ENCODE measurements around the gene SDC3.
"Not testable (repeated sequence)": the region's sequence is repeated elsewhere in the genome, so short reads cannot be mapped to it uniquely, and the experiment has no call there.

SDC3 gene

DNA sequence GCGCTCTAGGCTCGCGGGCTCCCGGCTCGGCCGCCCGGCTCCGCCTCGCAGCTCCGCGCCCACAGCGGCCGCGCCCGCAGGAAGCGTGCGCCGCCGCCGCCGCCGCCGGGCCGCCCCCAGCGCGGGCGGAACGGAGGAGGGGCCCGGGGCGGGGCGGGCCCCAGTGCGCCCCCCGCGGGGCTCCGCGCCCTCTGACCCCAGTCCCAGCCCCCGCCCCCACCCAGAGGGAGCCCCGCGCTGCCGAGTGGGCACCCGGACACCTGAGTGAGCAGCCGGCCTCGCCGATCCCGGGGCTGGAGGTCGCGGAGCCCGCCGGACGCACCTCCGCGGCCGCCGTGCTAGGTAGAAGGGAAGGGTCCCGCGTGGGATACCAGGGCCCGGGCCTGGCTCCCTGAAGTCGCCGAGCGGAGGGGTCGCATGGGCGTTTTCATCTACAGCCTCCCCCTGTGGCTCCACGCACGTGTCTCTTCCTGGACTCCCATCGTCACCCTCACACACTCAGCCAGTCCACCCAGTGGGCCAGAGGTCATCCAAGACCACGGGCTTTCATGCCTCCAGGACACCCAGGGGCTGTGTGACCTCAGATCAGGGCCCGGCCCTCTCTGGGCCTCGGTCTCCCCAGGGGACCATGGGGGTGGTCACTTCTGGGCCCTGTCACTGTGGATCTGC is at the start of gene SDC3:
Gene SDC3, minus strand, starts transcription at position 63 of the 669 bp plus-strand sequence. CDS start 172 bp downstream, outside the sequence.
- Histone ChIP-seq H3K4me3 (peak within 1 kb of the TSS; percentile 37 to 57 (median 43)), H3K27ac (peak within 1 kb of the TSS in 15 of 21 experiments; percentile 6 to 84 (median 63))

DNA sequence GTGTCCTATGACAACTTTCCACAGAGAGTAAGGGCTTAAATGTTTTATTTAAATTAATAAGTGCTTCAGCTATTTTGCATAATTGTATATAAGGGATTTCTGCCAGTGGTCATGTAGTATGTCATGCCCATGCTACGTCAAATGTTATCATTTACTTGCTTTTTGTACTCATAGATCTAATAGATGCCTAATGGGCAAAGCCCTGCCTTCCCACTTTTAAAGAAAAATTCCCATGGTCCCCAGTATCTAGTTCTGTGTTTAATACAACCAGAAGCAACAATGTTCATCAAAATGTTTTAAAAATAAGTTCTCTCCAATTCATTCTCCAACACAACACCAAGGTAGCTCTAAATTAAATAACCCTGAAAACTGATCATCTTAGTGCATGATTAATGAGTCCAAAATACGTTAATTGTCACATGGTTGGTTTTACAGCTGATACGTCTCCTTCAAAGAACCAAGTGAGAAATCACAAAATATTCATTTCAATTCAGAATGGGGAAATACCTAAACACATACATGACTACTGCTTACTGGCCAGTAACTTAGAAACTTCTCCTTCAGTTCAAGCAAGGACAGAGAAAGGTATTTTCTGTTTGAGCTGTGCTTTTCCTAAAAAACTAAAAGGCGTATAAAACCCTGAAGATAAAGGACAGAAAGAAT is 49.1 kb upstream of the SDC3 start:
- Histone ChIP-seq H3K4me3 (no peak overlapping the region), H3K27ac (no peak overlapping the region)

GRCh38 chr1:30955448-30956015 is 47.0 kb upstream of the SDC3 start:
- Histone ChIP-seq H3K4me3 (no peak overlapping the region), H3K27ac (peak overlapping the region in 1 of 21 experiments; percentile 1)

GRCh38 chr1:30953685-30954084 is 45.1 kb upstream of the SDC3 start:
- Histone ChIP-seq H3K4me3 (no peak overlapping the region), H3K27ac (no peak overlapping the region)

DNA sequence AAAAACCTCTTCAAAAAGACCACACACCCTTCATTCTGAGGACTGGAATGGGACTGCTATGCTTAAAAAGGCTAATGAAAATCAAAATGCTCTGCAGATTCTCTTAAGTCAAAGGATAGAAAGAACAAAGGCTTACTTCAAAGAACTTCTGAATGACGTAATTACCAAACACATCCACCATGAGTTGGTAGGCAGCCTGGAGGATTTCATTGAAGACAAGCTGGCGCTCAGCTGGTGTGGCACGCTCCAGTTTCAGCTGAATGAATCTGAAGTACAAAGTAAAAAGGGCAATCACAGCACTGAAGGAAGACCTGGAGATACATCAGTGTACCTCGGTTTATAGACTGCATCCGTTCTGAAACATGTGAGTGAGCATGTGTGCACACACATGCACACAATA is 43.5 kb upstream of the SDC3 start:
- Histone ChIP-seq H3K27ac (no peak overlapping the region), H3K4me3 (no peak overlapping the region)

- H3K4me3 ChIP-seq, result no peak overlapping the region
- H3K27ac ChIP-seq, result no peak overlapping the region
Measured at GRCh38 chr1:30950700-30951099, 42.1 kb upstream of the SDC3 start.

DNA sequence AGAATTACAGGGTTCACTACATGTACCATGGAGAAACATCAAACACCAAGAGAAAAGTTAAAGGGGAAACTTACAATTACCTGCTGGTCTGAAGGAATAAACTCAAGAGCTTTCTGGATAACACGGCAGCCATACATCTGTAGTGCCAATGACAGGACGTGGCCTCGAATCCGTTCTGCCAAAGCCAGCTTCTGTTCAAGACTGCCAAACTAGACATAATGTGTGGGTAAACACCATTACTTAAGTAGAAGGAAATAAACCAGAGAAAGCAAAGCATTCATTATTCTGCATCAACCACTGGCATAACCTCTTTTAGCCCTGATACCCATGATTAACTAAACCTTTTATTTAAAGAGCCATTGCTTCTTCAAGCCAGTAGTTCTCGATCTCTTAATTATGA is 41.5 kb upstream of the SDC3 start:
- Histone ChIP-seq H3K27ac (no peak overlapping the region), H3K4me3 (no peak overlapping the region)

DNA sequence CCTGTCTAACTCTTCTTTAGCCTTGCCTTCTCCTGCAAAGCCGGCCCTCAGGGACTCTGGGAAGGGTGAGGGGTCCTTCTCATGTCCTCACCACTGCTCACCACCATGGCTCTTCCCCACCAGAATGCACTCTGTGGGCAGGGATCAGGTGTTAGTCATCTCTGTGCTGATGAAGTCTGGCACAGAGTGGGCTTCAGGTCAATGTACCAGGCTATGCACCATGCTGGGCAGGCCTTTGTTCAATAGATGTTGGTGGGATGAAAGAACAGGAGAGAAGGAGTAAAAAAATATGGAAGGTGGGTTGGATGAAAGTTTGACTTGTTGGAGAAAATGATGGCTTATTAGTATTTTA is 40.9 kb upstream of the SDC3 start:
- H3K4me3 ChIP-seq, result not testable (repeated sequence)

GRCh38 chr1:30948813-30949486 is 40.4 kb upstream of the SDC3 start:
- not testable (repeated sequence) for H3K4me3 ChIP-seq, H3K27ac ChIP-seq

More for the DNA sequence above, 40.9 kb upstream of the SDC3 start:
- H3K27ac ChIP-seq, result not testable (repeated sequence)

DNA sequence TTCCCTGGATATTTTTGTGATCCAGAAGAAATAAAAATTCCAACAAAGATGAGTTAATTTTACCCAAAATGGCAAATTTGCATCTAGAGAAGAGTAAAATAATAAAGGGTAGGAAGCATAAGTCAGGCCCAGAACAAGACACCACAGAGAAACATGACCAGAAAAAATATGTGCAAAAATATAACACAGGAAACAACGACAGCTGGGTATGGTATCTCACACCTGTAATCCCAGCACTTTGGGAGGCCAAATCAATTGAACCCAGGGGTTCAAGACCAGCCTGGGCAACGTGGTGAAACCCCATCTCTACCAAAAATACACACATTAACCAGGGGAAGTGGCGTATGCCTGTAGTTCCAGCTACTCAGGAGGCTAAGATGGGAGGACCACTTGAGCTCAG is 39.7 kb upstream of the SDC3 start:
- Histone ChIP-seq H3K27ac (no peak overlapping the region), H3K4me3 (no peak overlapping the region)

- Histone ChIP-seq H3K4me3 (no peak overlapping the region), H3K27ac (no peak overlapping the region)
Measured at GRCh38 chr1:30947212-30947611, 38.7 kb upstream of the SDC3 start.

DNA sequence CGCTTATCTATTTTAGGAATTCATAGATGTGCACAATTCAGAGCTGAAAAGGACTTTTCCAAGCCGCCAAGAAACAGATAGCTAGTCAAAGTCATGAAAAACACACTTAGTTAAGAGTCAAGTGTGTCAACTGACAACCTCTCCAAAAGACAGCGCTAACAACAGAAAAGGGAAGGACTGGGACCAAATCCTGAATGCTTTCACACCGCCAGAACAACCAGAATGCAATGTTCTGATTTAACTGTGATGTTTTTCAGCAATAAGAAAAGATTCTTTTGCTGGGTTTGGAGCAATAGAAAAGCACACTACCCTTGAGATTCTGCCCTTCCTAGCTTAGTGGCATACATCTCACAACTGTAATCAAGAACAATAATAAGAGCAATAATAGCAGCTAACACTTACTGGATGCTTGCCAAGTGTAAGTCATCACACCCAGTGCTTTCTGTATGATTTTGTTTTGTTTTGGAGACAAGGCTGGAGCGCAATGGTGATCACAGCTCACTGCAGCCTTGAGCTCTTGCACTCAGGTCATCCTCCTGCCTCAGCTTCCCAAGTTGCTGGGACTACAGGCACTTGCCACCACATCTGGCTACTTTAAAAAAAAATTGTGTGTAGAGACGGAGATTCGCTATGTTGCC is 33.9 kb upstream of the SDC3 start:
- no peak overlapping the region for H3K27ac ChIP-seq

GRCh38 chr1:30940541-30940940 is 32.0 kb upstream of the SDC3 start:
- Histone ChIP-seq H3K4me3 (no peak overlapping the region), H3K27ac (no peak overlapping the region)

More for the DNA sequence above, 33.9 kb upstream of the SDC3 start:
- H3K4me3 ChIP-seq, result no peak overlapping the region

GRCh38 chr1:30936541-30937171 is 28.1 kb upstream of the SDC3 start:
- no peak overlapping the region for H3K27ac ChIP-seq
- no peak overlapping the region for H3K4me3 ChIP-seq

GRCh38 chr1:30935758-30936157 is 27.2 kb upstream of the SDC3 start:
- H3K4me3 ChIP-seq, result not testable (repeated sequence)

GRCh38 chr1:30934613-30935012 is 26.1 kb upstream of the SDC3 start:
- Histone ChIP-seq H3K4me3 (no peak overlapping the region), H3K27ac (peak overlapping the region in 5 of 21 experiments; percentile 3 to 35 (median 23))

More at GRCh38 chr1:30935758-30936157, 27.2 kb upstream of the SDC3 start:
- not testable (repeated sequence) for H3K27ac ChIP-seq

DNA sequence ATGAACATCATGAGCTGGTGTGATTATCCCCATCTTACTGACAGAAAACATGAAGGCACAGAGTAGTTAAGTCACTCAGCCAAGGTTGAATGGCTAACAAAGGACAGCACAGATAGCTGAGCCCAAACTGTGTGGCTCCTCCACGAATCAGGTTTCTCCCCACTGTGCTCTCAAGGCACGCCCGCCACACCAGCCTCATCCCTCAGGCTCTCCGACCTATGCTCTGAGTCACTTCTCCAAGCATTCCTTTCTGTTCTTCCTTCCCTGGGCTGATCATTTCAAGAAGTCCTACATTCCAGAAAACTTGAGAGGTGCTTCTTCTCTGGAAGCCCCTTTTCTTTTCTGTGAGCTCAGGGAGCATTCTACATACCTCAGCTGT is 25.3 kb upstream of the SDC3 start:
- Histone ChIP-seq H3K4me3 (no peak overlapping the region), H3K27ac (peak overlapping the region in 1 of 21 experiments; percentile 29)

- Histone ChIP-seq H3K27ac (peak overlapping the region in 1 of 21 experiments; percentile 65), H3K4me3 (no peak overlapping the region)
Measured at GRCh38 chr1:30930631-30931173, 22.1 kb upstream of the SDC3 start.

GRCh38 chr1:30929944-30930525 is 21.5 kb upstream of the SDC3 start:
- Histone ChIP-seq H3K27ac (peak overlapping the region in 1 of 21 experiments; percentile 7), H3K4me3 (no peak overlapping the region)

Data from skin epidermis (tissue), 12 donors.